HG03045 (cell line): ENCODE data around the gene ARID4B.
"Not testable (repeated sequence)": the region's sequence is repeated elsewhere in the genome, so short reads cannot be mapped to it uniquely, and the experiment has no call there.

Experiments used
- ATAC-seq: cut with Tn5 transposase; IDR thresholded peaks from one replicate; pipeline ENCODE4 v1.9.1; 2021; ENCODE audit warnings: mild to moderate bottlenecking, moderate library complexity; ENCODE audit not compliant: unreplicated experiment

Gene ARID4B

GRCh38 chr1:235275836-235276235 is 52.1 kb downstream of the ARID4B start:
- ATAC-seq: no peak

DNA sequence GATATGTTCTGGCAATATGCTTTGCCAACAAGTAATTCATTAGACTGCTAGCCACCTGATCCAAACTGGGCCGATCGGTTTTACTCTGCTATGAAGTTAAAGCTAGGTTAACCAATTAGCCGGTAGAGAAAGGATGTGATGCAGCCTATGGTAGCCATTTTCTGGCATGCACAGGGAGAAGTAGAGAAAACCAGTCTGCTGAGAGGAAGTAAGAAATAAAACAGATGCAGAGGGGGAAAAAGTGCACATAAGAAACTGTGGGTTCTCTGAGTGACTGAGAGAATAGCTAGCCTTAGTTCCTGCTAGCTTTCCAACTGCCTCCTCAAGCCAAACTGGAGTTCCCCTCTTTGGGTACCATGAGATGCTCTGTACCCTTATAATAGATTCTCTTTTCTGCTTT is 52.8 kb downstream of the ARID4B start:
- ATAC-seq: peak; percentile 52

- ATAC-seq: no peak
Observed at GRCh38 chr1:235272851-235273250, 55.1 kb downstream of the ARID4B start.

DNA sequence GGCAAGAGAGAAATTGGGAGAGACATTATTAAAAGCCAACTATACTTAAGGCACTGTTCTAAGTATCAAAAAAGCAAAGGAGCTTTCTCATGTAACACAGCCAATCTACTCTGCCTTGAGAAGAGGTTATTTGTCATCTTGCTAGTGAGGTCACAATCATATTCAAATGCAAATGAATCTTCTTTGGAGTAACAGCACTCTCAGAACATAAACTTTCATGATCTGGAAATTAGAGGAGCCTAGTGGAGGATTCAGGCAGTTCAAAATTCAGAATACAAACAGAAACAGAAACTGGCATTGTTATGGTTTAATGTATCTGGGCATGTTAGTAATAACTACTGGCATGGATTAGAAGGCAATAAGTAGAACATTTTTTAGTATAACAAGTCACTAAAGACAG is 57.4 kb downstream of the ARID4B start:
- ATAC-seq: no peak

DNA sequence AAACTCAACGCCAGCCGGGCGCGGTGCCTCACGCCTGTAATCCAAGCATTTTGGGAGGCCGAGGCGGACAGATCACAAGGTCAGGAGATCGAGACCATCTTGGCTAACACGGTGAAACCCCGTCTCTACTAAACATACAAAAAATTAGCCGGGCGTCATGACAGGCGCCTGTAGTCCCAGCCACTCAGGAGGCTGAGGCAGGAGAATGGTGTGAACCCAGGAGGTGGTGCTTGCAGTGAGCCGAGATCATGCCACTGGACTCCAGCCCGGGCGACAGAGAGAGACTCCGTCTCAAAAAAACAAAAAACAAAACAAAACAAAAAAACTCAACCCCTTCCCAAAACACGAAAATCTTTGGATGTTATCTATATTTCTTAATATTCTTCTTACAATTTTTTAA is 58.0 kb downstream of the ARID4B start:
- ATAC-seq: not testable (repeated sequence)

- ATAC-seq: no peak
Observed at GRCh38 chr1:235268379-235269125, 59.4 kb downstream of the ARID4B start.

GRCh38 chr1:235266967-235267366 is 61.0 kb downstream of the ARID4B start:
- no peak for ATAC-seq

- ATAC-seq: no peak
Observed at GRCh38 chr1:235266325-235266724, 61.7 kb downstream of the ARID4B start.

DNA sequence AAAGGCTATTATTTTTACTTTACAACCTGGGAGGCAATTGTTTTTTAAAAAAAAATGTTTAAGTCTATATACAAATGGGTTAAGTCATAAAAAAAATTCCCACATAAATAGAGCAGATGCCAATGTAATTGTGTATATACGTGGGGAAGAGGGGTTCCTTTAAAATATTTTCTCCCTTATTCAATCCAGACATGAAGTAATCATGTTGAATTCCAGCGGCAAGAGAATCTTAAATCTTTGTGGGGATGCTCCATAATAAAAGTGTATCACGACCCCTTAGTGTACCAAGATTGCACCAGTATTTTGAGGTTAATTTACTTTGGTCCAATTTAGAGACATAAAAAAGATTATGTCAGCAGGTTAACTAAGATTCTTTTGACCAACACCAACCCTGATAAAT is 62.1 kb downstream of the ARID4B start:
- no peak for ATAC-seq

DNA sequence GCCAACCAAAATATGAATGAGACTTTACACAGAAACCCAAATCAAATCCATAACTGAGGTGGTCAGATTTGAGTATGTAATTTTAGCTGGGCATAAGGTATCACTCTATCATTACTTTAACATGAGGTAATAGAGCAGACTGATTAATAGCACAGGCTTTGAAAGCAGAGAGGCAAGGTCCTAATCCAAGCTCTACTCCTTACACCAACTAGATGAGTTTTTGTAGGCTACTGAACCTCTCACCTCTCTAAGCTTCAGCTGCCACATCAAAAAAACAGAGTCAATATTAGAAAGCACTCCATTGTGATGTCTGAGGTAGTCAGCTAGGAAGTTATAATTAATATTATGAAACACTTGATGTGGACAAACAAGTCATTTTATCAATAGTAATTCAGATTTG is 63.7 kb downstream of the ARID4B start:
- ATAC-seq: no peak

- ATAC-seq: no peak
Observed at GRCh38 chr1:235262539-235262938, 65.4 kb downstream of the ARID4B start.

GRCh38 chr1:235261243-235261642 is 66.7 kb downstream of the ARID4B start:
- ATAC-seq: no peak

GRCh38 chr1:235259133-235259778 is 68.7 kb downstream of the ARID4B start:
- no peak for ATAC-seq

GRCh38 chr1:235258068-235258467 is 69.9 kb downstream of the ARID4B start:
- not testable (repeated sequence) for ATAC-seq

DNA sequence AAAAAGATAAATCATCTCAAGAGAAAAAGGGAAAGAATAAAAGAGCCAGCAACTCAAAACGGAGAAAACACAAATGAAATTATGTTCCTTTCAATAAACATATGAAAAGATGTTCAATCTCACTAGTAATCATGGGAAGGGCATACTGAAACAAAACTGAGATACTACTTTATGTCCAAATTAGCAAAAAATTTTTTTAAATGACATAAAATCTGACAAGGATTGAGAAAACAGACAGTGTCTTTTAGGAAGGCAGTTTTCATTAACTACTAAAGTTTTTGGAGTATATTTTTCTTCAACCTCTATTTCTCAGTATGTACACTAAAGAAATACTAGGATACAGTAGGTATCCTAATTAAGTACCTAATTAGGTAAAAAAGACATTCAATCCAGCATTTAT is 73.3 kb downstream of the ARID4B start:
- ATAC-seq: no peak

DNA sequence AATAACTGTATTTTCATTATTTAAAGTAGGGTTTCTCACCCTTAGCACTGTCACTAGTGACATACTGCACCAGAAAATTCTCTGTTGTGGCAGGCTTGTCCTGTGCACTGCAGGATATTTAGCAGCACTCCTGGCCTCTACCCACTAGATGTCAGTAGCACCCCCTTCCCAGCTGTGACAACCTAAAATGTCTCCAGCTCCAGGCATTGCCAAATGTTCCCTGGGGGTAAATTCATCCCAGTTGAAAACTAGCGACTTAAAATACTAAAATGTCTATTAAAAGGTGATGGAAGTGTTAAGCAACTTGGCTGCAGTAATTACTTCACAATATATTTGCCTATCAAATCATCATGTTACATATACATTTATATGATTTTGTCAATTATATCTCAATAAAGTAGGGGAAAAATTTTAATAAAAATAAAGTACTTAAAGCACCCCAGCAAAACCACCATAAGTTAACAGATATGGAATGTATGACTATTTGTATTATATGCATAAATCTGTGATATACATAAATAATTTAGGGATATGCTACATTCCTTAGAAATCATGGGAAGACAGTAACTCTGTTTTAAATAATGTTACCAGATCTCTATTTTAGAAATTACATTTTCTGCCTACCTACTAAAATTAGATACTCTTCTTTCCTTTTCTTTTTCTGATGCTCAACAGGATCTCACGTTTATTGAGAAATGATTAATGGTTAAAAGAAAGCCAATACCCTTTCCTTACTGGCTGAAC is 74.6 kb downstream of the ARID4B start:
- ATAC-seq: no peak

DNA sequence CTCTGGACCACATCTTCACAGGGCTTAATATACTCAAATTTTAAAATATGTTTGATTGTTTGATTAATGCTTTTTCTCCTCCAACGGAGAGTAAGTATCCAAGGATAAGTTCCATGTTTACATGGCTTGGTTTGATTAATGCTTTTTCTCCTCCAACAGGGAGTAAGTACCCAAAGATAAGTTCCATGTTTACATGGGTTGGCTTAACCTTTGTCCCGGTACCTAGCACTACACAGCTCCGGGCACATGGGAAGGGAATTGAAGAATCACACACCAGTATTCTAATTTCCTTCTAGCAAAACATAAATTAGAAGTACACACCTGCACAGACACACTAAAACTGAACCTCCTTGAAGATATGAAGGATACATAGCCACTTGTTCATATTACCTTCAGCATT is 77.5 kb downstream of the ARID4B start:
- no peak for ATAC-seq

GRCh38 chr1:235246022-235246948 is 81.7 kb downstream of the ARID4B start:
- ATAC-seq: no peak

- ATAC-seq: no peak
Observed at GRCh38 chr1:235244974-235245592, 82.9 kb downstream of the ARID4B start.

DNA sequence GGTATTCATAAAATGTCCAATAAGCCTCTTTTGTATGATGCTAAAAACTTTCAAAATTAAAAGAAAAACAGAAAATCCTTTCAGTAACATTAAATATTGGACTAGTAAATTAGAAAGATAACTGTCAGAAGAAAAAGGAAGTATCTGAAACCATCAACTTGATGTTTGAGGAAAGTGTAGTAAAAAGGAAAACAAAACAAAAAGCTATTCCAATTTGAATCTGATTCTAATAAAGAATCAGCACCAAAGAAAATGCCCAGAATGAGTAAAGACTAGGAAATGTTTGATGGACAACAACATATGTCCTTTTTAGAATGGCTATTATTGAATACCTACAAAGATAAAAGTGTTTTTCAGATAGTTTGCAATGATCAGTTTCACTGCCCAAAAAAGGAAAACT is 87.0 kb downstream of the ARID4B start:
- no peak for ATAC-seq
